GM19193 (cell line): ENCODE results near the gene SND1.

Experiments used
- POLR2A ChIP-seq: IDR thresholded peaks from 4 replicates; pipeline ENCODE4 v1.6.1; 2011; ENCODE audit not compliant: insufficient read depth, insufficient read length; ENCODE audit errors: extremely low read depth

SND1 gene

DNA sequence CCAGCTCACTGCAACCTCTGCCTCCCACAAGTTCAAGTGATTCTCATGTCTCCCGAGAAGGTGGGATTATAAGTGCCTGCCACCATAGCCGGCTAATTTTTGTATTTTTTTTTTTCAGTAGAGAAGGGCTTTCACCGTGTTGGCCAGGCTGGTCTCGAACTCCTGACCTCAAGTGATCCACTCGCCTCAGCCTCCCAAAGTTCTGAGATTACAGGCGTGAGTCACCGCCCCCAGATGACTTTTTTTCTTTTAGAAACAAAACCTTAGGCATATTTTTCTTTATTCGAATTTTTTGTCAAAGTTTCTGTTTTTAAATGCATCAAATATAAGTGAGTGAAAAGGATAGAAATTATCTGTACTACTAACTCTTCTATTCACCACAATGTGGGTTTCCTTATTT lies 266.1 kb downstream of the SND1 start:
- no peak for TF ChIP-seq POLR2A

GRCh38 chr7:127920787-127921438 lies 268.9 kb downstream of the SND1 start:
- no peak for TF ChIP-seq POLR2A

DNA sequence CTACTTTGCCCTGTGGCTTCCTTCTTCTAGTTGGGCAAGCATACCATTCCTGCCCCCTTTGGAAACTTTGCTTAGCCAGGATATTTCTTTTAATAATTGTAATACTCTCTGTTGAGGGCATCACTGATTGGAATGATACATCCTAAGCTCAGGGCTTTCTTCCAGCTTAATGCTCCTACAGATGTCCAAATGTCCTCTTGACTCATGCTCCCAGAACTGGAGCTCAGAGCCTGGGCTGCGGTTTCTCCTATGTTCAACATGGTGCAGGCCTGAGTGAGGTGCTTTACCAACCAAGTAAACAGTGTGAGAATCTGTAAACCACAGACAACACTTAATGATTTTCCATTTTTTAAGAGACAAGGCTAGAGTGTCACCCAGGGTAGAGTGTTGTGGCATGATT lies 270.7 kb downstream of the SND1 start:
- TF ChIP-seq POLR2A, result no peak

DNA sequence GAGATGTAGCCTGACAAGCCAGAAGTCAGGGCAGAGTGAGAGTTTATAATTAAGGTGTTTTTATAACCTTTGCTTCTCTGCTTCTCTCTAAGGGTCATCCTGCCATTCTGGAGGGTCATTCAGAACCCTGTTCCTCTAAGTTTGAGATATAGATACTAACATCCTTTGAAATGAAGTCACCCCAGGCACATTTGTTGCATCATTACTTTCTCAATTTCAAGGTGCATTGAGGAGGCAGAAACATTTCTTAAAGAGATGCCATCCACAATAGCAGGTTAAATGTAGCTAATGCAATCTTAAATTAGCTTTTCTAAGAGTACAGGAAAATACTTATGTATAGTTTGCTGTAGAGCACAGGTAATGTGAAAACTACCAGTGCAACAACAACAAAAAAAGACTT lies 272.9 kb downstream of the SND1 start:
- no peak for TF ChIP-seq POLR2A

GRCh38 chr7:127927348-127927696 lies 275.3 kb downstream of the SND1 start:
- TF ChIP-seq POLR2A, result no peak

GRCh38 chr7:127928222-127928621 lies 276.2 kb downstream of the SND1 start:
- no peak for TF ChIP-seq POLR2A

DNA sequence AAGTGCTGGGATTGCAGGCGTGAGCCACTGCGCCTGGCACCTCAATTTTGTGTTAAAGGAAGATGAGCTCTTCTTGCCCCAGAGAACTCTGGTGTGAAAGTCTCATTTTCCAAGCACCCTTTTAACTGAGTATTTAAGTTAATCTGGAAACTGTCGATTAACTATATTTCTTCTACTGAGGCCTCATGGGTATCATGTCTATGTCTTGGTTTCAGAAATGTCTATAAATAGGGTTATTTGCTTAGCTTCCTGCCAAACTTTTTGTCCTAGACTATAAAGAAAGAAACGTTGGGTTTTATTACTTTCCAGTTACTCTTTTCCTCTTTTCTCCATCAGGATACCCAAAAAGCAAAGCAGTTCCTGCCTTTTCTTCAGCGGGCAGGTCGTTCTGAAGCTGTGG lies 276.9 kb downstream of the SND1 start:
- no peak for TF ChIP-seq POLR2A

GRCh38 chr7:127930341-127931328 lies 278.6 kb downstream of the SND1 start:
- no peak for TF ChIP-seq POLR2A

- no peak for TF ChIP-seq POLR2A
Observed at GRCh38 chr7:127932076-127932475, 280.1 kb downstream of the SND1 start.

GRCh38 chr7:127932496-127932895 lies 280.5 kb downstream of the SND1 start:
- no peak for TF ChIP-seq POLR2A

DNA sequence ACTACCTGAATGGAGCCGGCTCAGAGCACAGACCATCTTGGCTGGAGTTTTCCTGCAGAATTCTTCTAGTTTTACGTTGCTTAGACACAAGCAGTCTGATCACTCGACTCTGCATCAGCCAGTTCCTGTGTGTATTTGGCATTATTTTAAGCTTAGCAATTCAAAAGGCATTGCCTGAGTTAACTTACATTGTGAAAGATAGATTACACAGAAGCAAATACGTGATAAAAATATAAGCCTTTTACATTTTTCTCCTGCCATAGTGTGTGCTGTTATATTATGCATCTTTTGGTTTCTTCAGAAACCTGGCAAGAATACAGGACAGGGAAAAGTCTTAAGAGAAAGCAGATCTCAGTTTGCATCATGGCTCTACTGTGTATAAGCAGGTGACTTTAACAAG lies 281.2 kb downstream of the SND1 start:
- no peak for TF ChIP-seq POLR2A

DNA sequence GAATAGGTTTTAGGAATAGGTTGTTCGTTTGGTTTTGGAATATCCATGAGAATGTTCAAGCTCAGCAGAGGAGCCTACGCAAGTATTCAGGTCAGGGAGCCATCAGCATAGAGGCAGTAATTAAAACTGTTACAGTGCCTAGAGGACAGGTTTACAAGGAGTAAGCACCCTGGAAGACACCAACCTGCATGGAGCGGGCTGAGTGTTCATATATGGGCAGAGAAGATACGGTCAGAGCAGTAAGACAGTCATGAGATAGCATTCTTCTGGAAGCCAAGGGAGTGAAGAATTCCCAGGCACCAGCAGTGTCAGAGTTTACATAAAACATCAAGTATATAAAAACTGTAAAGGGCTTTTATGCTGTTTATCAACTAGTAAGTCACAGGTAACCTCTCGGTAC lies 282.7 kb downstream of the SND1 start:
- no peak for TF ChIP-seq POLR2A

GRCh38 chr7:127935847-127936376 lies 283.9 kb downstream of the SND1 start:
- no peak for TF ChIP-seq POLR2A

- TF ChIP-seq POLR2A, result no peak
Observed at GRCh38 chr7:127937066-127937680, 285.2 kb downstream of the SND1 start.

DNA sequence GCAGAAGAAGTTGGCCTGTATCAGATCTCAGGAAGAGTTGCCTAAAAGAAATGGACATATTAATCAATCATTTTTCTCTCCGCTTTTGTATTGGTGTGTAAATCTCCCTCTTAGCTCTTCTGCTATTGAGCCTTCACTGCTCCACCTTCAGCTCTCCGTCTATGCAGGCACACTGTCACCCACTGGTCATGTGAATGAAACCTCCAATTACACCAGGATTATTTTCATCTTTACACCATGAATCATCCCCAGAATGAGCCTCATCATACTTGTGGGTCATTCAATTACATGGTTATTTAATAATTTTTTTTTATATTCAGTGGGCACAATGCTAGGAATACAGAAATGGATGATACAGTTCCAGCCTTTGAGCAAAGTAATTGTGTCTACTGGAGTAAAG lies 286.6 kb downstream of the SND1 start:
- TF ChIP-seq POLR2A, result no peak

GRCh38 chr7:127940381-127941160 lies 288.6 kb downstream of the SND1 start:
- no peak for TF ChIP-seq POLR2A
